HFFc6 (cell line): ENCODE measurements around the gene RNF169. TPM values are rescaled to one million over a fixed set of nuclear protein-coding genes. Genes with fewer than 3 reads are reported as not detected.
"Not testable (repeated sequence)": the region's sequence is repeated elsewhere in the genome, so short reads cannot be mapped to it uniquely, and the experiment has no call there.

Source experiments
- DNase-seq: peaks from one replicate; pipeline ENCODE4 v3.0.0-alpha.2; 2018
- H3K27ac Mint-ChIP-seq: 2 replicates; pipeline ENCODE4 v1.8.0; 2020; ENCODE audit warnings: mild to moderate bottlenecking, mixed read lengths
- H3K27me3 Mint-ChIP-seq: 2 replicates; pipeline ENCODE4 v1.8.0; 2021; ENCODE audit warnings: mild to moderate bottlenecking, moderate library complexity, mixed read lengths; ENCODE audit not compliant: insufficient read depth
- H3K36me3 Mint-ChIP-seq: 2 replicates; pipeline ENCODE4 v1.8.0; 2021; ENCODE audit warnings: low read depth, mixed read lengths
- H3K4me1 Mint-ChIP-seq: 2 replicates; pipeline ENCODE4 v1.8.0; 2020; ENCODE audit warnings: low read depth, mixed read lengths
- H3K4me3 Mint-ChIP-seq: 2 replicates; pipeline ENCODE4 v1.8.0; 2020; ENCODE audit warnings: mild to moderate bottlenecking, moderate library complexity, mixed read lengths
- H3K9me3 Mint-ChIP-seq: 2 replicates; pipeline ENCODE4 v1.8.0; 2020; ENCODE audit warnings: mild to moderate bottlenecking, mixed read lengths
- CTCF ChIP-seq: fragments of 200-600 bp; sonication (generic); IDR thresholded peaks from 2 replicates; pipeline ENCODE4 v1.5.0; 2021; ENCODE audit warnings: antibody characterized with exemption, mild to moderate bottlenecking
- total RNA-seq, 6 experiments: library from RNA; stranded (reverse); fragmentation: NEBNext Ultra II Directional; extraction: Animal tissue kit (Norgen Biotek cat#: 25700); gene quantifications; 2 replicates in 1 of 6; 3 replicates in 5 of 6; pipeline ENCODE4 v1.2.3, GENCODE V29; 2021

Gene RNF169
- total RNA-seq, 6 experiments from 2014 or later = 10.9 to 12.9 (median 12.2) TPM

- no peaks in the 10 kb centered on the region for H3K36me3 Mint-ChIP-seq
- DNase-seq = no peak
- peak overlapping the region; percentile 96 for H3K4me3 Mint-ChIP-seq
- peaks cover 2% of the 10 kb centered on the region; the same call in 1 of the 2 replicates for H3K27me3 Mint-ChIP-seq
- TF ChIP-seq CTCF = no peak
- H3K4me1 Mint-ChIP-seq = peaks cover 52% of the 10 kb centered on the region
- H3K9me3 Mint-ChIP-seq = no peaks in the 10 kb centered on the region
- peak overlapping the region; percentile 80 for H3K27ac Mint-ChIP-seq
Observed at GRCh38 chr11:74749965-74750296, 1.3 kb downstream of the RNF169 start.

GRCh38 chr11:74750598-74750997 is 1.9 kb downstream of the RNF169 start:
- peak overlapping the region; percentile 96 for H3K4me3 Mint-ChIP-seq
- H3K4me1 Mint-ChIP-seq = peaks cover 59% of the 10 kb centered on the region
- not testable (repeated sequence) for H3K27ac Mint-ChIP-seq, H3K36me3 Mint-ChIP-seq, DNase-seq, H3K9me3 Mint-ChIP-seq, H3K27me3 Mint-ChIP-seq

GRCh38 chr11:74751303-74751702 is 2.7 kb downstream of the RNF169 start:
- peak overlapping the region; percentile 45 for H3K4me3 Mint-ChIP-seq
- no peak for TF ChIP-seq CTCF
- H3K36me3 Mint-ChIP-seq = peaks cover under 1% of the 10 kb centered on the region
- H3K9me3 Mint-ChIP-seq = peaks cover under 1% of the 10 kb centered on the region
- no peak overlapping the region for H3K27ac Mint-ChIP-seq
- H3K4me1 Mint-ChIP-seq = peaks cover 66% of the 10 kb centered on the region
- no peak for DNase-seq
- peaks cover 2% of the 10 kb centered on the region; the same call in 1 of the 2 replicates for H3K27me3 Mint-ChIP-seq

GRCh38 chr11:74754507-74755252 is 6.0 kb downstream of the RNF169 start:
- peak overlapping the region; percentile 62 for H3K27ac Mint-ChIP-seq
- peaks cover 6% of the 10 kb centered on the region for H3K36me3 Mint-ChIP-seq
- H3K9me3 Mint-ChIP-seq = peaks cover 5% of the 10 kb centered on the region
- peaks cover under 1% of the 10 kb centered on the region; the same call in 1 of the 2 replicates for H3K27me3 Mint-ChIP-seq
- peaks cover 57% of the 10 kb centered on the region for H3K4me1 Mint-ChIP-seq
- H3K4me3 Mint-ChIP-seq = peak overlapping the region; percentile 50
- TF ChIP-seq CTCF = no peak
- DNase-seq = peak; percentile 91

- peak overlapping the region; percentile 62 for H3K27ac Mint-ChIP-seq
- no peak for DNase-seq
- no peak for TF ChIP-seq CTCF
- peaks cover 5% of the 10 kb centered on the region for H3K9me3 Mint-ChIP-seq
- peaks cover 49% of the 10 kb centered on the region for H3K4me1 Mint-ChIP-seq
- peaks cover 6% of the 10 kb centered on the region for H3K36me3 Mint-ChIP-seq
- peak overlapping the region; percentile 50 for H3K4me3 Mint-ChIP-seq
- no peaks in the 10 kb centered on the region for H3K27me3 Mint-ChIP-seq
Observed at GRCh38 chr11:74755395-74755995, 6.8 kb downstream of the RNF169 start.

GRCh38 chr11:74756571-74756970 is 7.9 kb downstream of the RNF169 start:
- H3K27me3 Mint-ChIP-seq = no peaks in the 10 kb centered on the region
- H3K9me3 Mint-ChIP-seq = peaks cover 5% of the 10 kb centered on the region
- no peak for TF ChIP-seq CTCF
- H3K27ac Mint-ChIP-seq = no peak overlapping the region
- H3K36me3 Mint-ChIP-seq = peaks cover 6% of the 10 kb centered on the region
- no peak overlapping the region for H3K4me3 Mint-ChIP-seq
- DNase-seq = no peak
- peaks cover 41% of the 10 kb centered on the region for H3K4me1 Mint-ChIP-seq
